Mucosa of rectum (tissue), 2 donors: Measurements from ENCODE around the gene C17orf100.
"Not testable (repeated sequence)": the region's sequence is repeated elsewhere in the genome, so short reads cannot be mapped to it uniquely, and the experiment has no call there.

ENCODE experiments used
- H3K27ac ChIP-seq, 2 donors: one replicate each; pipeline ENCODE4 v1.7.0; 2013; ENCODE audit warnings: inconsistent platforms in 2 of 2, low read depth in 2 of 2, low read length in 2 of 2
- H3K27me3 ChIP-seq, 2 donors: one replicate each; pipeline ENCODE4 v1.7.0; 2013; ENCODE audit warnings: low read length in 2 of 2; ENCODE audit not compliant: control insufficient read depth in 2 of 2, insufficient read depth in 2 of 2
- H3K36me3 ChIP-seq, 2 donors: one replicate each; pipeline ENCODE4 v1.7.0; 2013; ENCODE audit warnings: low read length in 2 of 2; ENCODE audit not compliant: control insufficient read depth in 2 of 2, insufficient read depth in 2 of 2
- H3K4me1 ChIP-seq, 2 donors: one replicate each; pipeline ENCODE4 v1.7.0; 2013; ENCODE audit warnings: low read length in 2 of 2, mild to moderate bottlenecking in 1 of 2; ENCODE audit not compliant: control insufficient read depth in 2 of 2, insufficient read depth in 2 of 2
- H3K4me3 ChIP-seq, 2 donors: one replicate each; pipeline ENCODE4 v1.7.0; 2013; ENCODE audit warnings: low read length in 2 of 2
- H3K9ac ChIP-seq, 2 donors: one replicate each; pipeline ENCODE4 v1.7.0; 2013; ENCODE audit warnings: low read length in 2 of 2, low read depth in 1 of 2, mild to moderate bottlenecking in 1 of 2
- H3K9me3 ChIP-seq, 2 donors: one replicate each; pipeline ENCODE4 v1.7.0; 2013; ENCODE audit warnings: low read length in 2 of 2; ENCODE audit not compliant: control insufficient read depth in 2 of 2
- donor health status: healthy.
- donor health status: Normal muscosa, but diverticular disease.

Gene C17orf100

GRCh38 chr17:6640536-6641246, 10.9 kb upstream of the C17orf100 start, which contains the start of the genes KIAA0753 and TXNDC17:
KIAA0753 (minus strand) TSS chr17:6640711; CDS start chr17:6635103, 5,608 bp downstream.
TXNDC17 (plus strand) TSS chr17:6641060; CDS start chr17:6641083, 23 bp downstream.
- Histone ChIP-seq H3K4me1 (peaks cover 14 to 28% of the 10 kb centered on the region in 2 donors), H3K36me3 (peaks cover 6 to 27% of the 10 kb centered on the region in 2 donors), H3K27ac (peak within 1 kb of the TSS; percentile 85 to 94), H3K27me3 (no peaks in the 10 kb centered on the region), H3K4me3 (peak within 1 kb of the TSS; percentile 91 to 94), H3K9ac (peak within 1 kb of the TSS; percentile 85 to 97), H3K9me3 (no peaks in the 10 kb centered on the region)

GRCh38 chr17:6641247-6641863, 10.2 kb upstream of the C17orf100 start:
- H3K27ac ChIP-seq, result peak overlapping the region; percentile 85 to 94
- peak overlapping the region; percentile 85 to 97 for H3K9ac ChIP-seq
- H3K4me3 ChIP-seq, result peak overlapping the region; percentile 91 to 94
- H3K36me3 ChIP-seq, result peaks cover 6 to 30% of the 10 kb centered on the region in 2 donors
- peaks cover 13 to 25% of the 10 kb centered on the region in 2 donors for H3K4me1 ChIP-seq
- H3K27me3 ChIP-seq, result no peaks in the 10 kb centered on the region
- H3K9me3 ChIP-seq, result no peaks in the 10 kb centered on the region

GRCh38 chr17:6642592-6642991, 9.0 kb upstream of the C17orf100 start:
- no peaks in the 10 kb centered on the region for H3K9me3 ChIP-seq
- H3K36me3 ChIP-seq, result peaks cover 13 to 32% of the 10 kb centered on the region in 2 donors
- peak overlapping the region in 1 of 2 donors; percentile 10 for H3K4me3 ChIP-seq
- H3K27me3 ChIP-seq, result no peaks in the 10 kb centered on the region
- no peak overlapping the region for H3K27ac ChIP-seq
- H3K9ac ChIP-seq, result no peak overlapping the region
- peaks cover 13 to 23% of the 10 kb centered on the region in 2 donors for H3K4me1 ChIP-seq

DNA sequence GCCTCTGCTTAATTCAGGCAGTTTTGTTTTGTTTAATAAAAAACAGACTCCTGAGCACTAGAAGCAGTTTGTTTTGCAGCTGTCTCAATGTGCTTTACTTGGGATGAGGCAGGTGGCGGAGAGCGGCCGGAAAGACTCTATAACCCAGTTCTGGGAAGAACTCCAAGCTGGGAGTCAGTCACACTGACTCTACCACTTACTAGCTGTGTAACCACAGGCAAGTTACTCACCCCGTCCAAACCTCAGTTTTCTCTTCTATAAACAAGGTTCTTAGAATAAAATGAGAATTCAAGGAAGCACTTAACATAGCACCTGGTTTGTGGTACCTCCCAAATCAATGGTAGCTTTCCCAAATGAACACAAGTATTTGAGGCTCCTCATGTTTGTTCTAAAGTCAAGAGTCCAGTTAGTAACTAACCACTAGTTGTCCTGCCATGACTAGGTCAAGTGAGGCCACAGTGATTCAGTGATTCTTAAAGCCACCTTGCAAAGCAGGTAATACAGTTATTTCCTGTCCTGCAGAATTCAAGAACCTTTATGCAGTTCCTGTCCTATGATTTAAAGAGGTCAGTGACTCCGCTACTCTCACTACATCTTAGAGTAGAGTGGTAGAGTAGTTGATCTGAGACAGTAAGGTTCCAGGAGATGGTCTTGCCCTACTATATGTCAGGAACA, 8.0 kb upstream of the C17orf100 start:
- Histone ChIP-seq H3K27me3 (no peaks in the 10 kb centered on the region), H3K4me3 (no peak overlapping the region), H3K9me3 (no peaks in the 10 kb centered on the region), H3K36me3 (peaks cover 18 to 32% of the 10 kb centered on the region in 2 donors), H3K27ac (no peak overlapping the region), H3K4me1 (peaks cover 13 to 23% of the 10 kb centered on the region in 2 donors), H3K9ac (no peak overlapping the region)

GRCh38 chr17:6648181-6648580, 3.4 kb upstream of the C17orf100 start:
- Histone ChIP-seq H3K9me3 (no peaks in the 10 kb centered on the region), H3K4me1 (peaks cover 19% of the 10 kb centered on the region in 2 donors), H3K27me3 (no peaks in the 10 kb centered on the region), H3K36me3 (peaks cover 16 to 28% of the 10 kb centered on the region in 2 donors), H3K27ac (no peak overlapping the region), H3K9ac (no peak overlapping the region), H3K4me3 (no peak overlapping the region)

GRCh38 chr17:6651919-6652452, 424 bp downstream of the C17orf100 start:
- Histone ChIP-seq H3K9ac (peak overlapping the region; percentile 70 to 90), H3K4me1 (peaks cover 25% of the 10 kb centered on the region in 2 donors), H3K27ac (peak overlapping the region; percentile 92 to 94), H3K27me3 (peaks cover 6 to 7% of the 10 kb centered on the region in 2 donors), H3K36me3 (peaks cover 5 to 9% of the 10 kb centered on the region in 2 donors), H3K4me3 (peak overlapping the region; percentile 93 to 100), H3K9me3 (no peaks in the 10 kb centered on the region)

GRCh38 chr17:6654841-6655731, 3.5 kb downstream of the C17orf100 start:
- Histone ChIP-seq H3K4me1 (peaks cover 21 to 25% of the 10 kb centered on the region in 2 donors), H3K27me3 (peaks cover 6 to 7% of the 10 kb centered on the region in 2 donors), H3K27ac (no peak overlapping the region), H3K36me3 (no peaks in the 10 kb centered on the region), H3K9me3 (no peaks in the 10 kb centered on the region), H3K4me3 (no peak overlapping the region), H3K9ac (no peak overlapping the region)

GRCh38 chr17:6655732-6656361, 4.3 kb downstream of the C17orf100 start:
- not testable (repeated sequence) for H3K27me3 ChIP-seq, H3K36me3 ChIP-seq, H3K9me3 ChIP-seq, H3K4me3 ChIP-seq, H3K9ac ChIP-seq, H3K27ac ChIP-seq
- peaks cover 16 to 18% of the 10 kb centered on the region in 2 donors for H3K4me1 ChIP-seq
